Loucy (cell line): ENCODE measurements around the gene NAALADL1.

Source experiments
- CTCF ChIP-seq: fragments of 200-600 bp; sonication (generic); conservative IDR thresholded peaks from 2 replicates; pipeline ENCODE4 v1.5.1; 2014; ENCODE audit warnings: mild to moderate bottlenecking, antibody characterized with exemption, low read length
- EZH2phosphoT487 ChIP-seq: fragments of 200-600 bp; IDR thresholded peaks from 2 replicates; pipeline ENCODE4 v1.6.1; 2018; ENCODE audit warnings: antibody characterized with exemption, mild to moderate bottlenecking, moderate library complexity, borderline replicate concordance

DNA sequence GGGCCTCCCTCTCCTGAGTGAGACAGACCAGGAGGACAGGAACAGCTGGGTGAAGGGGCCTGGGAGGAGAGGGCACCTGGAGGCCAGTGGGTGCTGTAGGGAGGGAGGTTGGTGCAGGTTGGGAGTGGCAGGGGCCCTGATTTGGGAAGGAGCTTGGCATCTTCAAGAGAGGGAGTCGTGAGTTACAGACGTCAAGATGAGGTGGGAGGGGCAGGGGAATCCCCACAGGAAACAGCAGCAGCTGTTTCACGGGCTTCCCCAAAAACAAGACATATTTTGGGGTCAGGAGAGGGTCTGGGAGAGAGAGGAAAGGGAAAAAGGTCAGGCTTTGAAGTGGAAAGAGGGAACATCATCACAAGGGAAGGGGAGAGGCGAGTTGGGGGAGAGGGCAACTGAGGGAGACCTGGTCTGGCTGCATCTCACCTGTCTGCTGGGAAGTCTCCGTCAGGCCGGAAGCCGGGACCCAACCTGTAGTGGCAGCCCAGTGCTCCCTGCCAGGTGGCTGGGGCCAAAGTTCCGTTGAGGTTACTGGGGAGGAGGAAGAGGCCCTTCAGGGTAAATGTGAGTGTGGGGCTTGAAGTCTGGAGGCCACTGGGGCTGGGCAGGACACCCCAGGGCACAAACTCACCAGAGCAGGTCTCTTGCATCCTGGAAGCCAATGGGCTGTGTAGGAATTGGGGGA, 4.4 kb downstream of the NAALADL1 start:
- no peak for TF ChIP-seq CTCF
- TF ChIP-seq EZH2phosphoT487 = no peak
